Hypothalamus (tissue), 51 donors: Measurements from ENCODE around the gene TPCN2.
"Not testable (repeated sequence)": the region's sequence is repeated elsewhere in the genome, so short reads cannot be mapped to it uniquely, and the experiment has no call there.

ENCODE experiments used
- DNase-seq, 51 donors: peaks; one replicate each; lab custom pipeline; 2025; lab: John Stamatoyannopoulos, UW

TPCN2 gene

GRCh38 chr11:69140161-69140560, 91.4 kb downstream of the TPCN2 start:
- DNase-seq, result not testable (repeated sequence)

GRCh38 chr11:69140635-69141034, 91.9 kb downstream of the TPCN2 start:
- no peak for DNase-seq

GRCh38 chr11:69141742-69142141, 93.0 kb downstream of the TPCN2 start:
- DNase-seq, result no peak

- DNase-seq, result no peak
Observed at GRCh38 chr11:69142895-69143294, 94.2 kb downstream of the TPCN2 start.

- no peak for DNase-seq
Observed at GRCh38 chr11:69144316-69145049, 95.8 kb downstream of the TPCN2 start.

GRCh38 chr11:69145050-69145380, 96.3 kb downstream of the TPCN2 start:
- no peak for DNase-seq

GRCh38 chr11:69148377-69148762, 99.6 kb downstream of the TPCN2 start:
- DNase-seq, result no peak

GRCh38 chr11:69148806-69149205, 100.1 kb downstream of the TPCN2 start:
- no peak for DNase-seq

- DNase-seq, result not testable (repeated sequence)
Observed at GRCh38 chr11:69149338-69150045, 100.8 kb downstream of the TPCN2 start.

- no peak for DNase-seq
Observed at GRCh38 chr11:69150175-69150574, 101.4 kb downstream of the TPCN2 start.

GRCh38 chr11:69151836-69152235, 103.1 kb downstream of the TPCN2 start:
- DNase-seq, result no peak

GRCh38 chr11:69152733-69153421, 104.1 kb downstream of the TPCN2 start:
- DNase-seq, result no peak

GRCh38 chr11:69153661-69154060, 104.9 kb downstream of the TPCN2 start:
- no peak for DNase-seq

GRCh38 chr11:69154211-69154913, 105.6 kb downstream of the TPCN2 start:
- DNase-seq, result no peak

- no peak for DNase-seq
Observed at GRCh38 chr11:69154938-69155301, 106.2 kb downstream of the TPCN2 start.

GRCh38 chr11:69155302-69156234, 106.8 kb downstream of the TPCN2 start, which contains the start of gene SMIM38:
TSS of gene SMIM38 (plus strand) at chr11:69155935. CDS start at chr11:69157847, 1,912 bp downstream.
- DNase-seq, result peak in 17 of 51 donors; percentile 5 to 49 (median 20)

GRCh38 chr11:69156235-69156639, 107.5 kb downstream of the TPCN2 start:
- no peak for DNase-seq

GRCh38 chr11:69156673-69157155, 108.0 kb downstream of the TPCN2 start:
- DNase-seq, result peak in 2 of 51 donors; percentile 30 to 44

GRCh38 chr11:69157156-69157821, 108.6 kb downstream of the TPCN2 start:
- peak; percentile 17 to 95 (median 80) for DNase-seq
